Measurements from ENCODE around the gene FBN2. TPM values are rescaled to one million over a fixed set of nuclear protein-coding genes. Genes with fewer than 3 reads are reported as not detected.

The FBN2 gene
- total and polyA plus RNA-seq, 9 of the 15 experiments (the other 6 are each of a cell fraction or from before 2014, with no cell fraction given), result 0.01 to 0.09 TPM; not detected in 7

DNA sequence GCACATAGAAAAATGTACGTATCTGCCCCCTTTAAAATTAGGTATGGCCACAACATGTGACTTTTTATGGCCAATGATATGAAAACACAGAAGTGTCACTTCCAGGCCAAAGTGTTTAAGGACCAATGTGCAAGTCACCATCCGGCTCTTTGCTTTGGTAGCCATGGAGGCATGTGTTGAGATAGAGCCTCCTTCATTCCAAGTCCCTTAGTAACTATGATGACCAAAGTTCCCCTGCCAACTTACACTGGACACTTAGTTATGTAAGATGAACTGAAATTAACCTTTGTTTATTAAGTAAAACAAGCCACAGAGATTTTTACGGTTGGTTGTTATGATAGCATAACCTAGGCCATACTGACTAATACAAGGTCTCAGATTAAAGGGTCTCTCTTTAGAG lies 51.0 kb downstream of the FBN2 start:
- no peak overlapping the region for H2AFZ ChIP-seq (ENCODE audit: low read depth, low read length)
- H3K4me2 ChIP-seq (ENCODE audit: insufficient read depth, low read length), result no peak overlapping the region
- ATAC-seq, result no peak
- no peaks in the 10 kb centered on the region for H3K4me1 ChIP-seq (replicated peaks in 1 of 2; ENCODE audit: control insufficient read depth in 2 of 2, insufficient read depth in 2 of 2, low read length in 2 of 2)
- H3K4me3 ChIP-seq, result no peak overlapping the region
- H3K27me3 ChIP-seq (ENCODE audit: control insufficient read depth in 2 of 2, insufficient read depth in 2 of 2, low read length in 2 of 2), result no peaks in the 10 kb centered on the region
- no peaks in the 10 kb centered on the region for H3K9me3 ChIP-seq (replicated peaks; ENCODE audit: control insufficient read depth, insufficient read depth, low read depth, low read length)
- H3K9me1 ChIP-seq (ENCODE audit: control insufficient read depth, insufficient read depth, low read length), result no peaks in the 10 kb centered on the region
- no peak overlapping the region for H3K27ac ChIP-seq (ENCODE audit: extremely low read depth, low read depth, low read length)
- H3K79me2 ChIP-seq (ENCODE audit: control insufficient read depth, insufficient read depth, low read length), result no peaks in the 10 kb centered on the region
- intact Hi-C loops (cut with micrococcal nuclease) (no loop called here), in situ Hi-C loops (cut with MboI) (no loop called here)
- H4K20me1 ChIP-seq (replicated peaks; ENCODE audit: control insufficient read depth, insufficient read depth, low read length), result no peaks in the 10 kb centered on the region
- BruUV-seq (replicated peaks), result no TSS peak
- DNase-seq (ENCODE audit: extremely low read depth in 1 of 4, low spot score in 3 of 4), result no peak
- no peak for TF ChIP-seq ATF1 (CRISPR knock-in tag; IDR thresholded peaks at IDR 0.05)
- no peak for TF ChIP-seq ATF1 (tag; IDR thresholded peaks at IDR 0.05)
- TF ChIP-seq NR3C1 (CRISPR knock-in tag; IDR thresholded peaks at IDR 0.05), result no peak
- TF ChIP-seq ASH1L (IDR thresholded peaks at IDR 0.05; ENCODE audit: borderline replicate concordance, low read depth, partially characterized antibody), result no peak
- TF ChIP-seq TAF15 (IDR thresholded peaks at IDR 0.05; ENCODE audit: low read depth, low read length), result no peak
- no peak for TF ChIP-seq KLF13 (tag; IDR thresholded peaks at IDR 0.05; ENCODE audit: borderline replicate concordance, low read depth)
- ChIA-PET POLR2A (no interaction called here), CTCF (ENCODE audit: low intra/inter-chr PET ratio) (no interaction called here)
- no peaks in the 10 kb centered on the region for H3K36me3 ChIP-seq (ENCODE audit: control insufficient read depth, insufficient read depth, low read length)
- H3K9ac ChIP-seq (ENCODE audit: insufficient read depth in 1 of 2, low read depth in 2 of 2, low read length in 2 of 2), result no peak overlapping the region
- WGBS (ENCODE audit: insufficient coverage, low coverage, missing lambda C conversion rate), result 0% methylated on average over 3 of the region's 3 CpGs
- no peak for FAIRE-seq

DNA sequence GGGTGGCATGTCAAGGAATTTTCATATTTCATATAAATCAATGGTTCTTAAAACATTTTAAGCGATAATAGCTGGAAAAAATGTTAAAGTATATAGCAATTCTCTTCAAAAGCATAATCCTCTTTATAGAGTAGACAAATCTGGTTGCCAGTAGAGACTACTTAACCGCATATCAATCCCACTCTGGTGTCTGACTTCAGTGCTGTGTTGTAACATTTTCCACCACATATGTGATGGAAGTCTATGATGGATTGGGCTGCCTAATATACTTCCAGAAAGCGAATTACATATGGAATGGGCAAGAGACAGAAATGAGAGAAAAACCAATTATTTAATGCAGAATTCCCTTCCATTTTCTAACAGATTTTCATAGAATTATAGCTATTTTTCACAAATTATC lies 54.3 kb downstream of the FBN2 start:
- CTCF ChIA-PET (ENCODE audit: low intra/inter-chr PET ratio), result no interaction called here
- Histone ChIP-seq H3K4me2 (ENCODE audit: insufficient read depth, low read length) (no peak overlapping the region), H3K36me3 (ENCODE audit: control insufficient read depth, insufficient read depth, low read length) (no peaks in the 10 kb centered on the region), H3K9me3 (replicated peaks; ENCODE audit: control insufficient read depth, insufficient read depth, low read depth, low read length) (no peaks in the 10 kb centered on the region; the same call in 1 of the 2 replicates), H3K4me3 (no peak overlapping the region), H3K9me1 (ENCODE audit: control insufficient read depth, insufficient read depth, low read length) (no peaks in the 10 kb centered on the region), H2AFZ (ENCODE audit: low read depth, low read length) (no peak overlapping the region), H3K9ac (ENCODE audit: insufficient read depth in 1 of 2, low read depth in 2 of 2, low read length in 2 of 2) (no peak overlapping the region), H4K20me1 (replicated peaks; ENCODE audit: control insufficient read depth, insufficient read depth, low read length) (no peaks in the 10 kb centered on the region), H3K79me2 (ENCODE audit: control insufficient read depth, insufficient read depth, low read length) (no peaks in the 10 kb centered on the region), H3K27ac (ENCODE audit: extremely low read depth, low read depth, low read length) (no peak overlapping the region), H3K4me1 (replicated peaks in 1 of 2; ENCODE audit: control insufficient read depth in 2 of 2, insufficient read depth in 2 of 2, low read length in 2 of 2) (no peaks in the 10 kb centered on the region), H3K27me3 (ENCODE audit: control insufficient read depth in 2 of 2, insufficient read depth in 2 of 2, low read length in 2 of 2) (no peaks in the 10 kb centered on the region)
- intact Hi-C loops (cut with micrococcal nuclease) (no loop called here), in situ Hi-C loops (cut with MboI) (no loop called here)
- FAIRE-seq (no peak), DNase-seq (ENCODE audit: extremely low read depth in 1 of 4, low spot score in 3 of 4) (no peak), ATAC-seq (no peak)
- POLR2A ChIA-PET, result no interaction called here
- no TSS peak for BruUV-seq (replicated peaks)
- 3% methylated on average over 3 of the region's 3 CpGs for WGBS (ENCODE audit: insufficient coverage, low coverage, missing lambda C conversion rate)
- TF ChIP-seq RBM39 (optimal IDR thresholded peaks at IDR 0.05; ENCODE audit: low read depth, low read length), result no peak
- no peak for TF ChIP-seq MIER1 (IDR thresholded peaks at IDR 0.05; ENCODE audit: low read depth)
- no peak for TF ChIP-seq NR2C2 (CRISPR knock-in tag; IDR thresholded peaks at IDR 0.05)
- TF ChIP-seq NR2C2 (tag; IDR thresholded peaks at IDR 0.05), result no peak
- no peak for TF ChIP-seq KDM2B (CRISPR knock-in tag; IDR thresholded peaks at IDR 0.05)
- TF ChIP-seq, protein P1, sequence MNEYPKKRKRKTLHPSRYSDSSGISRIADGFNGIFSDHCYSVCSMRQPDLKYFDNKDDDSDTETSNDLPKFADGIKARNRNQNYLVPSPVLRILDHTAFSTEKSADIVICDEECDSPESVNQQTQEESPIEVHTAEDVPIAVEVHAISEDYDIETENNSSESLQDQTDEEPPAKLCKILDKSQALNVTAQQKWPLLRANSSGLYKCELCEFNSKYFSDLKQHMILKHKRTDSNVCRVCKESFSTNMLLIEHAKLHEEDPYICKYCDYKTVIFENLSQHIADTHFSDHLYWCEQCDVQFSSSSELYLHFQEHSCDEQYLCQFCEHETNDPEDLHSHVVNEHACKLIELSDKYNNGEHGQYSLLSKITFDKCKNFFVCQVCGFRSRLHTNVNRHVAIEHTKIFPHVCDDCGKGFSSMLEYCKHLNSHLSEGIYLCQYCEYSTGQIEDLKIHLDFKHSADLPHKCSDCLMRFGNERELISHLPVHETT (CRISPR knock-in tag; conservative IDR thresholded peaks at IDR 0.05 in 1 of 2, IDR thresholded peaks at IDR 0.05 in 1 of 2), result no peak
- TF ChIP-seq, protein P2, sequence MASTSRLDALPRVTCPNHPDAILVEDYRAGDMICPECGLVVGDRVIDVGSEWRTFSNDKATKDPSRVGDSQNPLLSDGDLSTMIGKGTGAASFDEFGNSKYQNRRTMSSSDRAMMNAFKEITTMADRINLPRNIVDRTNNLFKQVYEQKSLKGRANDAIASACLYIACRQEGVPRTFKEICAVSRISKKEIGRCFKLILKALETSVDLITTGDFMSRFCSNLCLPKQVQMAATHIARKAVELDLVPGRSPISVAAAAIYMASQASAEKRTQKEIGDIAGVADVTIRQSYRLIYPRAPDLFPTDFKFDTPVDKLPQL (IDR thresholded peaks at IDR 0.05; ENCODE audit: extremely low read depth, insufficient read length), result no peak
- TF ChIP-seq, protein P3, sequence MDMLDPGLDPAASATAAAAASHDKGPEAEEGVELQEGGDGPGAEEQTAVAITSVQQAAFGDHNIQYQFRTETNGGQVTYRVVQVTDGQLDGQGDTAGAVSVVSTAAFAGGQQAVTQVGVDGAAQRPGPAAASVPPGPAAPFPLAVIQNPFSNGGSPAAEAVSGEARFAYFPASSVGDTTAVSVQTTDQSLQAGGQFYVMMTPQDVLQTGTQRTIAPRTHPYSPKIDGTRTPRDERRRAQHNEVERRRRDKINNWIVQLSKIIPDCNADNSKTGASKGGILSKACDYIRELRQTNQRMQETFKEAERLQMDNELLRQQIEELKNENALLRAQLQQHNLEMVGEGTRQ (CRISPR knock-in tag; IDR thresholded peaks at IDR 0.05), result no peak
- TF ChIP-seq SAP30 (IDR thresholded peaks at IDR 0.05; ENCODE audit: borderline replicate concordance, insufficient read depth, low read depth, low read length, poor library complexity, severe bottlenecking), result no peak
